HG03097 (cell line): Measurements from ENCODE around the gene CWC27.
"Not testable (repeated sequence)": the region's sequence is repeated elsewhere in the genome, so short reads cannot be mapped to it uniquely, and the experiment has no call there.

Source experiments
- ATAC-seq: cut with Tn5 transposase; IDR thresholded peaks from one replicate; pipeline ENCODE4 v1.9.1; 2021; ENCODE audit not compliant: unreplicated experiment, low FRiP score

Gene CWC27

GRCh38 chr5:64907399-64907798, 138.7 kb downstream of the CWC27 start:
- ATAC-seq, result not testable (repeated sequence)

GRCh38 chr5:64914396-64914795, 145.7 kb downstream of the CWC27 start:
- ATAC-seq, result no peak

GRCh38 chr5:64918083-64918482, 149.4 kb downstream of the CWC27 start:
- no peak for ATAC-seq

GRCh38 chr5:64921386-64921785, 152.7 kb downstream of the CWC27 start:
- no peak for ATAC-seq

- ATAC-seq, result no peak
Measured at GRCh38 chr5:64923151-64923685, 154.5 kb downstream of the CWC27 start.

DNA sequence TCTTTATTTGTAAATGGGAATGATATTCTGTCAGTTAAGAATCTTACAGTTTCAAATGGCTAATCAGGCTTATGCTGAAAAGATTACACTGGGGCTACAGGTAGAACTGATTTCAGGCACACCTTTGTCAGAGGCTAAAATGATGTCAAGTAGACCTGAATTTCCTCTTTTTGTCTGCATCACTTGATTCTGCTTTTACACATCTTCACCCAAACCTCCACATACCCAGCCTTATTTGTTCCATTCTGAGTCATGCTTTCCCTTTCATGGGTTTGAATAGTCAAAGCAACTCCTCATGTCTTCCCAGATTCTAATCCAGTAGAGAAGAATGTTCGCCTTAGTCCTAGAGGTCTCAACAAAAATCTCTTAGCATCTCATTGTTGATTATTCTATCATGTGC, 156.4 kb downstream of the CWC27 start:
- ATAC-seq, result no peak

- no peak for ATAC-seq
Measured at GRCh38 chr5:64929833-64930232, 161.1 kb downstream of the CWC27 start.

GRCh38 chr5:64930672-64931318, 162.1 kb downstream of the CWC27 start:
- no peak for ATAC-seq

DNA sequence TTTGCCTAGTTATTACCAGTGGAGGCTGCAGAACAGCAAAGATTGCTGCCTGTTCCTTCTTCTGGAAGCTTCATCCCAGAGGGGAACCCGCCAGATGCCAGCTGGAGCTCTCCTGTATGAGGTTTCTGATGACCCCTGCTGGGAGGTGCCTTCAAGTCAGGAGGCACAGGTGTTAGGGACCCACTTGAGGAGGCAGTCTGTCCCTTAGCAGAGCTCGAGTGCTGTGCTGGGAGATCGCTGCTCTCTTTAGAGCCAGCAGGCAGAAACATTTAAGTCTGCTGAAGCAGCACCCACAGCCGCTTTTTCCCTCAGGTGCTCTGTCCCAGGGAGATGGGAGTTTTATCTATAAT, 170.7 kb downstream of the CWC27 start:
- ATAC-seq, result not testable (repeated sequence)

- ATAC-seq, result no peak
Measured at GRCh38 chr5:64939772-64940510, 171.2 kb downstream of the CWC27 start.

DNA sequence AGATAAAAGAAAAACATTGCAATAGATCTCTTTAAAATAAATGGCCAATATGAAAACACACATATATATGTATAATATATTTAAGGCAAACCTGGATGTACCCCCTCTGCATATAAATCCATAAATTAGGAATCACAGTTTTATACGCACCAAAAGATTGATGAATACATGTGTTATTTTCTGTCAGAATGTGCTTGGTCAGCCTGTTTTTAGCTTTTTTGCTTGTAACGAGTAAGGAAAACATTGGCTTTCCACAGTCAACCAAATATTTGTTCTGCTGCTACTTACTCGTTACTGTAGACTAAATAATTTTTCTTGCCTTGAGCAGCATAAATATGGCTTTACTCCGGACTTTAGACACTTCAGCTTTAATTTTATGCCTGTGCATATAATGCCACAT, 173.7 kb downstream of the CWC27 start:
- ATAC-seq, result no peak

- no peak for ATAC-seq
Measured at GRCh38 chr5:64944868-64945267, 176.1 kb downstream of the CWC27 start.

- ATAC-seq, result no peak
Measured at GRCh38 chr5:64947031-64947430, 178.3 kb downstream of the CWC27 start.

- ATAC-seq, result no peak
Measured at GRCh38 chr5:64947801-64948200, 179.1 kb downstream of the CWC27 start.

- no peak for ATAC-seq
Measured at GRCh38 chr5:64949331-64949730, 180.6 kb downstream of the CWC27 start.

DNA sequence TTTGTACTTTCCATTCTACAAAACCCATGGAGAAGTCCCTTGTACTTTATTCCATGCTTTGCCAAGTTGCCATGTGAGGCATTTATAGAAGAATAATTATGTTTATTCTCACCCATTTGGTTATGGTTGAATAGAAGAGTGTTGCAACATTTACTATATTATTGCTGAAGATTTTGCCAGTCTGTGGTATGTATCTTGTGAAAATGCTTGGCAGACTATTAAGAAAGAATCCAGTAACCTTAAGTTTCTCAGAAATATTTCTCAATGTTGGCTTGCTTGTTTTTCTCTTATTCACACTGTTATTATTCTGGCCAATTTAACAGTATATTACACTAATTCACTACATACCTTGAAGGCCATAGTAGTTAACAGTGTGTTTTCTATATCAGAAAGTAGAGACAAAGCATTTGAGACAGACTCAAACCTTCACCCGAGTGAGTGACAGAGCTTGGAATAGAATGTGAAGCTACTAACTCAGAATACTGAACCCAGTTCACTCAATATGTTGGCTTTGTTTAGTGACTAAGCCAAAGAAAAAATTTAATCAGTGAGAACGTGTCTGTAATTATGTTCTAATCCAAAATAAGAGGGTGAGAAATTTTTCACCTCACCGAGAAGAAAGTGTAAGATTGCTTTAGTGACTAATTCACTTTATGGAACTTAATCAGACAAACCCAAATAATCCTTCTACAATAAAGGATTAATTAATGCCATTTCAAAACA, 184.4 kb downstream of the CWC27 start:
- ATAC-seq, result no peak

GRCh38 chr5:64954518-64954917, 185.8 kb downstream of the CWC27 start:
- ATAC-seq, result no peak

DNA sequence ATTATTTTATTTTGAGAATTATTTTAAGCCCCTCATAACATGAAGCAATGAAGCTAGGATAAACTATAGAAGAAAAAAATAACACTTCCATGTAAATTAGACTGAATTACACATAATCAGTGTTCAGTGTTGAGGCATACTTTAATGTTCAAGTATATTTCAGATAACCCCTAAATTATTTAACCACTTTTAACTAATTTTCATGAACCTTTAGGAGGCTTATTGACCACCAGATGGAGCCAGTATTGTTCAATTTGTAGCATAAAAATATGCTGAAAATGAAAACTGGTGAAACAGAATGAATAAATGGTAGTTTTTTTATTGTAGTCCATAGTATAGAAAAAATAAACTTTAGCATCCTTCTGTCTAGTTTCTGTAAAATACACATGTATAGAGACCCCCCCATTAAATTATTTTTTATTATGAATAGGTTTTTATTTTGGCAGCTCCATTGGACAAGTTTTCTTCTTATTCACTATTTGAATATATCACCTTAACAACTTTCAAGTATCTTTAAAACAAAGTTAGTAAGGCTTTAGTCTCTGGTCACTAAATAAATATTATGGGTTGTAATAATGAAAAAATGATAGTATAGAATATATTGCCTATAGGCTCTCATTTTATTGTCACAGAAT, 190.1 kb downstream of the CWC27 start:
- no peak for ATAC-seq

DNA sequence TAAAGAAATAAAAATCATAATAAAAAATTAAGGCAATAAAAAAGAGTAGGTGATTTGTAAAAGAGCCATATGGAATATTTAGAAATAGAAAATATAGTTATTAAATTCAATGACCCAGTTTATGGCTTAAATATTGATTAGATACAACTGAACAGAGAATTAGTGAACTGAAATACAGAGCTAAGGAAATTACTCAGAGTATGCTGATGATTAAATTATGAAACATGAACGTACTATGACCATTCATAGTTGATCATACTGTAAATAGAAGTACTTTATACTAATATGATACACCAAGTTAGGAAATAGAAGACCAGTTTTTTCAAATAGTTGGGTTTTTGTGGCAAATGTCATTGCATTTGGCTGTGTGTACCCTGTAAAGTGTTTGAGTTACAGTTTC, 194.5 kb downstream of the CWC27 start:
- no peak for ATAC-seq

DNA sequence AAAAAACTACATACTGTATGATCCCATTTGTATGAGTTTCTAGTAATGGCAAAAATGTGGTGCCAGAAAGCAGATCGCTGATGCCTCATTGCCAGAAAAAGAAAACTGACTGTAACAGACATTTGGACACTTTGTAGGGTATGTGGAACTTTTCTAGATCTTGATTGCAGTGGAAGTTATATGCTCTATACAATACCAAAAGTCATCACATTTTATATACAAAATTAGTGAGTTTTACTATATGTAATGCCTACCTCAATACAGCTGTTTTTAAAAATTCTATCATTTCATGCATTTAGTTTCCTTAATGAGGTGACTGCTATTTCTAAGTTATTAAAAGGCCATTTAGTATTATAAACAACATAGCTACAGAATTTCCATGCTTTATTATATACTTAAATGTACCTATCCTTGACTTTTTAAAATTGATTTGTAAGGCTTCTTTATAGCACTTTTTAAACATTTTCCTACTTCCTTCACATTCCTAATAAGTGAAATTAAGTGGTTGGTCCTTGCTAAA, 199.9 kb downstream of the CWC27 start:
- ATAC-seq, result no peak

DNA sequence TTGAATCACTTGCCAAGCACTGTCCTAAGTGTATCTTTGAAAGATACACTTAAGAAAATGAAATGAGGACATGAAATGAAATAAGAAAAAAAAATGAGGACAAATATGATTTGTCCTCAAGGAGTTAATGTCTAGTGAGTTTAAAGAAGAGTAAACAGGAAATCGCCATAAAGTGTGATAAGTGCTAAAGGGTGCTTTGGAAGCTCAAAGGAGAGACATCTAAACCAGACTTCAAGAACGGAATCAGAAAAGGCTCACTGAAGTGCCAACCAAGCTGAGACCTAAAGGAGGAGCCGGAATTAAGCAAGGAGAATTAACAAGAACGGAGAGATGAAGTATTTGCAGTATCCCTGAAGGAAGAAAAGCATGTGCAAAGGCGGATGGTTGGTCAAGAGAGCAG, 200.8 kb downstream of the CWC27 start:
- ATAC-seq, result no peak
